HepG2 (cell line): ENCODE measurements around the gene PLB1. TPM values are rescaled to one million over a fixed set of nuclear protein-coding genes. Genes with fewer than 3 reads are reported as not detected.

Source experiments
- LRRFIP1 ChIP-seq: sonication (generic); formaldehyde crosslinking; conservative IDR thresholded peaks from 2 replicates; pipeline ENCODE4 v1.4.0; 2020; ENCODE audit warnings: missing genetic modification reagents
- RNF219 ChIP-seq: sonication (generic); formaldehyde crosslinking; IDR thresholded peaks from 2 replicates; pipeline ENCODE4 v1.5.0; 2020; ENCODE audit warnings: mild to moderate bottlenecking, missing genetic modification reagents
- SAFB2 ChIP-seq: sonication (generic); formaldehyde crosslinking; IDR thresholded peaks from 2 replicates; pipeline ENCODE4 v1.5.1; 2020; ENCODE audit warnings: missing genetic modification reagents, low read depth, mild to moderate bottlenecking, borderline replicate concordance
- TBX2 ChIP-seq: sonication (generic); formaldehyde crosslinking; IDR thresholded peaks from 2 replicates; pipeline ENCODE4 v1.5.0; 2020; ENCODE audit warnings: missing genetic modification reagents, mild to moderate bottlenecking, borderline replicate concordance
- ZBTB26 ChIP-seq: IDR thresholded peaks from 2 replicates; pipeline ENCODE4 v1.6.1; 2016; ENCODE audit warnings: missing compliant biosample characterization, missing genetic modification reagents, borderline replicate concordance
- ZNF792 ChIP-seq: IDR thresholded peaks from 2 replicates; pipeline ENCODE4 v1.6.1; 2016
- ZSCAN30 ChIP-seq: sonication (generic); formaldehyde crosslinking; IDR thresholded peaks from 2 replicates; pipeline ENCODE4 v1.5.0; 2020; ENCODE audit warnings: mild to moderate bottlenecking, missing genetic modification reagents
- polyA plus RNA-seq, 8 experiments: library from polyadenylated mRNA; depleted of rRNA in 3 of 8; stranded (reverse) in 7 of 8; unstranded in 1 of 8; fragments of >200 nt; fragmentation: Illumina TruSeq in 4 of 8; extraction: Trizol in 4 of 8; gene quantifications; 2 replicates each; pipeline versions ENCODE4 v1.2.1 to v1.2.3, GENCODE V29; 2011 to 2016; ENCODE audit warnings: low read depth in 4 of 8, missing spikeins in 1 of 8, mixed read lengths in 1 of 8; ENCODE audit not compliant: insufficient read depth in 1 of 8
- total RNA-seq, 5 experiments: library from RNA; depleted of rRNA; stranded (reverse); fragments of >200 nt; fragmentation: Illumina TruSeq; extraction: Trizol; gene quantifications; 2 replicates each; pipeline ENCODE4 v1.2.3, GENCODE V29; 2016; ENCODE audit warnings: low read depth in 1 of 5

Gene PLB1
- total and polyA plus RNA-seq, 2 of the 13 experiments (the other 11 are each of a cell fraction or from before 2014, with no cell fraction given): 0.20 to 1.8 TPM

- TF ChIP-seq RNF219 (CRISPR knock-in tag) (no peak), TBX2 (CRISPR knock-in tag) (no peak), ZNF792 (CRISPR knock-in tag) (no peak), SAFB2 (CRISPR knock-in tag) (no peak), LRRFIP1 (CRISPR knock-in tag) (no peak), ZSCAN30 (no peak), ZBTB26 (CRISPR knock-in tag) (no peak)
These were observed at the start of gene PLB1 (continued) for GRCh38 chr2:28495551-28496250.
